SKM-1 (cell line): ENCODE measurements around the gene MED27.
"Not testable (repeated sequence)": the region's sequence is repeated elsewhere in the genome, so short reads cannot be mapped to it uniquely, and the experiment has no call there.

Experiments
- DNase-seq: peaks from one replicate; lab custom pipeline; 2025; ENCODE audit not compliant: unreplicated experiment; lab: John Stamatoyannopoulos, UW

The MED27 gene

DNA sequence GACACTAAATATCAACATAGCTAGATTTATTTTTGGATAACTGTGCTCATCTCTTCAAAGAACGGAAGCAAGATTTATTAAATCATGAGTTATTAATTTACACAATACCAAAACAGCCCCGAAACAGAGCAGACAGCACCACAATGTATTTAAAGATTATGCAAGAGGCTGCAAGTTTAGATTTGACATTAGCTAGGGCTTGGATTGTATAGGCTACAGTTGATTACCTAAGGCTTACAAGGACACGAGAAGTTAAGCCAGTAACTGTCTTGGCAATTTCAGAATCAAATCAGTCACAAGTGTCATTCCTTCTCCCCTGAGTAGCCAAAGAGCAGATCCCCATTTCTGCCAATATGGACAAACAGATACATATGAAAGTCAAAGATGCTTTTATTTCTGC lies 152.6 kb downstream of the MED27 start:
- DNase-seq = no peak

DNA sequence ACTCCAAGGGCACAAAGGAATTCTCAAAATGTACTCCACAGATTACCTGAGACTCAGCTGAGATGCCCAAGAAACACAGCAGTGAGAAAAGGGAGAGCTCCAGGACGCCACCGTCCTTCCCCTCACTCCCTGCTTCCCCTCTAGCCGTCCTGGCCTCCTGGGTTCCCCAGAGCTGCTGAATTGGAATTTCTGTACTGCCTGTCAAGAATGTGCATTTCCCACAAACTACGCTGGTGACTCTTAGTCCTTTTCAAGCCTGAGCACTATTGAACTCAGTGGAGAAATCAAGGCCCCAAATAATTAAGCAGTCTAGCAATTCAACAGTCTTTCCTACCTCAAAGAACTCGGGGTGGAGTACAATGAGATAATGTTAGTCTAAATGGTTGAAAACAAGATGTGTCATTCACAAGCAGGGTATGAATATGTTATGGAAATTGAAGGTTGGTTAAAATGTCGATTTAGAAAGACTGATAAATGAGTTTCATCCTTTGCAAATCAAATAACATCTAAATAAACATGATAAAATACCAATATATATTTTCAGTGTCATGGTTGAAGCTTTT lies 153.2 kb downstream of the MED27 start:
- no peak for DNase-seq

DNA sequence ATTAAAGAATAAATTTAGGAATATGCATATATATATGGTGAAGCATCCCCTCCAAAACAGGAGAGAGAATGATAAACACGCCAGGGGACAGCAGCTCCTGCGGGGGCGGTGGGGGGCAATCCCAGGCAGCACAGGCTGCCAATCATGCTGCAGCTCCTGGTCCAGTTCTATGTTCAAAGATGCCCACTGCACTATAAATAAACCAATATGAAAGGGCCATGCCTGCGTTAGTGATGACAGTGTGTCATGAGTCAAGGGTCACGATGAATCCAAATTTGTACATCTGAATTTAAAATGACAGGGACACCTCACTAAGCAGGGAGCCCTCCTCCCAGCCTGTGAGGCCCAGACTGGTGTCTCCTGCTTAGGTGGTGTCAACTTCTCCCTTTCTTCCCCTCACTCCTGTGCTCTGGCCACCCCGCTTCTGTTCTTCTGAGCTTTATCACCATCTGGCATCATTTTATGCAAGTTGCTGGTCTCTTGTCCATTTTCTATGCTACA lies 153.9 kb downstream of the MED27 start:
- DNase-seq = no peak

DNA sequence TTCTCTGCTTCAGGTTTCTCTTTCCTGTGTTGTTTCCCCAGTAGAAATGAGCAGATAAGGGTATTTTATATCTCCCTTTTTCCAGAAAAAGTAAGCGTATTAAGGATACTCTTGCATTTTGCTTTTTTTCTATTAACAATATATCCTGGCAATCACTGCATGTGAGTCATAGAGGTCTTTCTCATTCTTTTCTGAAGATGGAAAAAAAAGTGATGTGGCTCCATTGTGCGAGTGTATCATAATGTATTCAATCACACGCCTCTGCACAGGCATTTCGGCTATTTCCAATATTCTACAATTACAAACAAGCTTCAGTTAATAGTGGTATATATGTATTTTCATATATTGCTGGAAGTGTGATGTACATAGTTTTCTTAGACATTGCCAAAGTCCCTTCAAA lies 155.9 kb downstream of the MED27 start:
- DNase-seq = no peak

DNA sequence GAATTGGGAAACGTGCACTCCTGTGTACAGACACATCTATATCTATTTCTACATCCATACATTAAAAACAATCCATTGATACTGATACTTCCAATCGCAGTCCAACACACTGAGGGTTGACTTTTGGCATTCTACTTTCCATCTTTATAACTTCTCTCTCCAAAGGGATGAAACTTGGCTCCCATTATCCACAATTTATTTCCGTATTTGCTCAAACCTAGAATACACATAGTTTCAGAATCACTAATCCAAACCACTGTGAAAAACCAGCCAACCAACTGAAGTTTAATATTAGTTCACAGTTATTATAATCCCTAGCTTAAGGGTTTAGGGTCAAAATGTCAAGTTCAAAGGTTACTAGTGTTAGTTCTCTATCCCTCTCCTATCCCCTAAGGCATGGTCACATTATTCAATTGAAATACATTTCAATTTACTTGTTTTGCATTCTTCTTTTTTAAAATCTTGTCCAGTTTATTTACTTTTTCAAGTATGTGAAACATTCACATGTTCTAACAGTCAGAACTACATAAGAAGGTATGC lies 156.5 kb downstream of the MED27 start:
- DNase-seq = no peak

DNA sequence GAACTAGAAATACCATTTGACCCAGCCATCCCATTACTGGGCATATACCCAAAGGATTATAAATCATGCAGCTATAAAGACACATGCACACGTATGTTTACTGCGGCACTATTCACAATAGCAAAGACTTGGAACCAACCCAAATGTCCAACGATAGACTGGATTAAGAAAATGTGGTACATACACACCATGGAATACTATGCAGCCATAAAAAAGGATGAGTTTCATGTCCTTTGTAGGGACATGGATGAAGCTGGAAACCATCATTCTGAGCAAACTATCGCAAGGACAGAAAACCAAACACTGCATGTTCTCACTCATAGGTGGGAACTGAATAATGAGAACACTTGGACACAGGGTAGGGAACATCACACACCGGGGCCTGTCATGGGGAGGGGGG lies 158.0 kb downstream of the MED27 start:
- DNase-seq = not testable (repeated sequence)

DNA sequence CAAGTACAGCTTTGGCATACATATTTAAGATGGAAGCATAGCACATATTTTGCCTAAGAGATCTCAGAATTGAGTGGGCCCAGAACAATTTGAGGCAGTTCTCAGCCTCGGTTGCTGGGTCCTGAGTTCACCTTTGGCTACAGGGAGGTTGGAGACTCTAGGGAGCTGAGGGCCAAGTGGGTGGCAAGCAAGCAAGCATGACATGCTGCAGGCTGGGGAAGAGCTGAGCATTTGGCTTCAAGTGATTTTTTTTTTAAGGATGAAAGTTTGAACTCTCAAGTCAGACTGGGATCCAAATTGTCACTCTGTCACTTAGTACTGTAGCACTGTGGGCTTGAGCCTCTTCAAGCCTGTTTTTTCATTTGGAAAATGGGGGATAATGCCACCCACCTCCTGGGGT lies 160.5 kb downstream of the MED27 start:
- no peak for DNase-seq

DNA sequence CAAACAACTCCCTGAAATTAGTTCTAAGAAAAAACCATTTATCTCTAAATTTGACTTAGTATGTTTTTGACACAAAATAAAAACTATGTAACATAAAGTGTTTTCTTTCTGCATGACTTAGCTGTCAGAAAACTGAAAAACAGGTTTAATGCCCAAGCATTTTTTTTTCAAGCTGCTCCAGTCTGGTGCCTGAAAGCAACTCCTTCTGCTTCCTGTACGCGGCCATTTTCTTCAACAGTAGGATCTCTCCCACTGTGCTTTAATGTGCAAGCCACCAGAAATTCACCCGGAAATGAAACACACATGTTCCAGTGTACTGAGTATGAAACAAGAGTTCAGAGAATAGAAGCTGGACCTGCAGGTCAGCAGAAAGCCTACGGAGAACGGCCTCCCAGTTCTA lies 161.2 kb downstream of the MED27 start:
- no peak for DNase-seq

DNA sequence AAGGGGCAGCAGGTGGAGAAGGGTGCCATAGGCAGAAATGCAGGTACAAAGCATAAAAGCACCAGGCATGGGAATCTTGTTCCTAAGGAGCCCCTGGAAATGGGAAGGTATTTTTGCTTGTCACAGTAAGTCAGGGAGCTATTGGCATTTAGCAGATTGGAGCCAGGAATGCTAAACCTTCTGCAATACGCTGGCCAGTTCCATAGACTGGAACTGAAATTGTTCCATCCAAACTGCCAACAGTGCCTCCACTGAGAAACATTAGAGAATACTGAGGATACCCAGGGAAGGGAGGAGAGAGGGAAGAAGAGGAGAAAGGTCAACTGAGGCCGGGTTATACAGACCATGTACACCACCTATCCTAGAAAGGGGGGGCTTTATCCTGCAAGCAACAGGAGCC lies 162.7 kb downstream of the MED27 start:
- no peak for DNase-seq

DNA sequence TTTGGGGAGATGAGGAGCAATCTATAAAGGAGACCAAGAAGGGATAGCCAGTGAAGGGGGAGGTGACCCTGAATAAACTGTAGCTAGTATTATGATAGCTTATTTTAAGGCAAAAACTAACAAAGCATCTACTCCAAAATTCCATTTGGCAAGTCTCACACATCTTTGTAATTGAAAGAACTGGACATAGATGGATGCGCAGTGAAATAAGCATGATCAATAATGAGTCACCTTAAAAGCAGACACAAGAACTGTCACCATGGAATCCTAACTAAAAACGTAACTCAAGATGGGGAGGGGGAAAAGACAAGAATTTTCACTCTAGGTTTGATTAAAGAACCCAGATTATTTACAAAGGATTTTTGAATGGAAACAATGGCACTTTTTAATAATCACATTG lies 164.5 kb downstream of the MED27 start:
- no peak for DNase-seq

DNA sequence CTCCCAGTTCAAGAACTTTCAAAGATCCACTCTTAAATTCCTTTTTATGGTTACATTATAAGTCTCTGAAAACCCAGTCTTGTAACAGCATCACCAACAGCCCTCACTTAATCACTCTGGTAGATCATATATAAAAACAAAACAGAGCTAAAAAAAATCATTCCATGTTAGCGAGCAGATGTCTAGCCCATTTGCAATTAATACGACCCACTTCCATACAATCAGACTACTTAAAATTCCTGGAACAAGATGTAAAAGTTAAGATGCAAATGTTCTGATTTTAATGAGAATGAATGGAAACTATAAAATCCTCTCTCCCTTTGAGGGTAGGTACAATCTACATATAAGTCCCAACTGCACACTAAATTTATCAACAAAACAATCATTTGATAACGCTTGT lies 167.0 kb downstream of the MED27 start:
- no peak for DNase-seq

DNA sequence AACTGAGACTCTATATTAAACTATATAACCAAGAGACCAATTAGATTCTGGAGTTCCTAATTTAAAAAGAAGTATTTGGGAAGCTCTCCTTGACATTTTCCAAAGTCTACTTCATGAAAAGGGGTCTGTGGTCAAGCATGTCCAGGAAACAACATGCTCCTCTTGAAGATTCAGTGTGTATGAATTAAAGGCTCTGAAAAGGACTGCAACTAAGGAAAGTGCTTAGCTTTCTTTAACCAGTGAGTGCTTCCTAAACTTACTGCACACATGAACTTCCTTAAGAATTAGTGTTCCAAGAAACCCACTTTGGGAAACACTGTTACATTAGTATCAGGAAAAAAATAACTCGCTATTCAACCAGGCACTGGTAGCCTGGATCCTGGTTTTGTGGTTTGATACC lies 167.6 kb downstream of the MED27 start:
- no peak for DNase-seq

DNA sequence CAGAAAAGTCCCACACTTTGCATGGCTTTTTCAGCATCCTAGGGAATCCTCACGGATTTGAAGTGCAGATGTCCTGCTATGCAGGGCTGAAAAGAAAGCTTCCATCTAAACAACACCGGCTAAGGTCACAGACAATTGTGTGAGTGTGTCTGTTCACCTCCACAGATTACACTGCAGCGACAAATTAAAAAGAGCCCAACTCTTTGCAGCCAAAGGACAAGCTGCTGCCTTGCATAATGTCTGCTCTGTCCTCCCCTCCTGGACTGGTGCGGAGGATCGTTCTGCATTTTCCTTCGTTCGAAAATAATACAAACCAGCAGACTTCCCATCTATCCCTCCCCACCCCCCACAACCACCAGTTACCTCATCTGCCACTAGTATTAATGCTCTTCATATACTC lies 169.1 kb downstream of the MED27 start:
- DNase-seq = no peak

DNA sequence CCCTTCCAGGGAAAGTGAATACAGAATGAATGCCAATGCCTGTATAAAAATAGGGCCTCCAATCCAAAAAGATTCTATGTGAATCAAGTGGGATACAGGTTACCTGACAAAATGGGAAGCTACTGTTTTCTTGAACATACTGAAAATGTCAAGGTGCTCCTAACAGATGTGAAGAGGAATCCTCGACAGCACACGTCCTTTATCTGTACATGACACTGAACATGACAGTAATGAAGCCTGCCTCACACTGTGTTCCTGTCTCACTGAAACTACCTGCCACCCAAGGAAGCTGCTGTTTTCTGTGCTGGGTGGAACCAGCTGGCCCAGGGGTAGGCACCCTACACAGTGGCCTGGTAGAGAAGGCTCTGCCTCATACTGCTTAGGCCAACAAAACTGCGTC lies 174.5 kb downstream of the MED27 start:
- no peak for DNase-seq

DNA sequence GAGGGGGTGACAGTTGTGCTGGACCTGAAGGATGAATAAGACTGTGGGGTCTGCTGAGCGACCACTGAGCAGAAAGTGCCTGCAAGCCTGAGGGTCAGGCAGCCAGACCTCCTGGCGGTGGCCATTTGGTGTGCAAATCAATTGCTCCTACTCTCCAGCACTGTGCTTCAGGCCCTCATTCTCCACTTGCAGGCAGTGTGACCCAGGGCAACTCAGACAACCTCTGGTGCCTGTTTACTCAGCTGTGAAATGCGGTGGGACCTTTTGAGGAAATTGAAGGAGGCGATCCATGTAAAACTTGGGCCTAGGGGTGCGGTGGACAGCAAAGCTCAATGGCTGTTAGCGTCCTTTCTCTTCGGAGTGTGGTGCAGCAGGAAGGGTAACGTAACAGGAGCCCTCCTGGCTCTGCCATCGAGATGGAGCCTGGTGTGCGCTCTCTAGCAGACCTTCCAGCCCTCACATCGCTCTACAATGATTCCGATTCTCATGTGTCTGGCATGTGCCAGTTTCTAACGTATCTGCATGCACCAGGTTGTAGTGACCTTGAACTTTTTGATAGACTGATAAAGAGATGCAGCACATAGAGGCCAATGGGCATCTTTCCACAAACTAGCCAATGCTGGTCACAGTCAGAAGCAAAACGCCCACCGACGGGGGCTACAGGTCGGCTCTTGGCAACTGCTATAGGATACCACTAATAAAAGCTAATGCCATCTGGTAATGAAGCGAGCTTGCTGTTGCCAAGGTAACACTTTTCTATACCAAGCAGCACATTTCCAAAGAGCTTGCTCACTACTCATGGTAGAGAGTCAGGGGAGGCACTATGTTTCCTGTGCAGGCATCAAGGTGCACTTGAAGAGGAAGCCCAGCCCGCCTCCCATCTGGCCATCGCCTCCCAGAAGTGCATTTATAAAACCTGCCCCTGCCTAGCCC lies 180.1 kb downstream of the MED27 start:
- DNase-seq = no peak

DNA sequence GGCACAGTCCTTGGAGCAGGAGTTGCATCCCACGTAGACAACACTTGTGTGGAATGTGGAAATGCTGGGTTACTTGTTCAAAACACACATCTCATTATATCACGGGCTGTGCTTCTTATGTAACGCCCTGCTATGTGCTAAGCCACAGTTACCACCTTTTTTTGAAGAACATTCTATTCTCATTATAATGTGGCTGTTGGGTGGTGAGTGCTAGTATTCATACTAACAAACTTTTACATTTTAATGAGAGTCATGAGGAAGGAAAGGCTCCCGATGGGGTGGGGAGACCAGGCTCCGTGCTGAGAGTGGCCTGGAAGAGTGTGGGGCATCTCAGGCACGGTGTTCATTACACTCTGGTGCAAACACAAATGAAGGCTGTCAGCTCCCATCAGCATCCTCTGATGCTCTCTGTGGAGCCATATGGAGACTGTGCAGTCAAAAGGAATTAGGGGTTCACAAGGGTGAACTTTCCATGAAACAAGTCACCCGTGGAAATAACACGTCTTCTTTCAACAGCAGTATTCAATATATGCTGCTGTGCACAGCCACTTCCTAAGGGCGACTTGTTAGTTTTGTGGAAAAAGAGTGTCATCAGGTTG lies 186.7 kb downstream of the MED27 start:
- DNase-seq = no peak

DNA sequence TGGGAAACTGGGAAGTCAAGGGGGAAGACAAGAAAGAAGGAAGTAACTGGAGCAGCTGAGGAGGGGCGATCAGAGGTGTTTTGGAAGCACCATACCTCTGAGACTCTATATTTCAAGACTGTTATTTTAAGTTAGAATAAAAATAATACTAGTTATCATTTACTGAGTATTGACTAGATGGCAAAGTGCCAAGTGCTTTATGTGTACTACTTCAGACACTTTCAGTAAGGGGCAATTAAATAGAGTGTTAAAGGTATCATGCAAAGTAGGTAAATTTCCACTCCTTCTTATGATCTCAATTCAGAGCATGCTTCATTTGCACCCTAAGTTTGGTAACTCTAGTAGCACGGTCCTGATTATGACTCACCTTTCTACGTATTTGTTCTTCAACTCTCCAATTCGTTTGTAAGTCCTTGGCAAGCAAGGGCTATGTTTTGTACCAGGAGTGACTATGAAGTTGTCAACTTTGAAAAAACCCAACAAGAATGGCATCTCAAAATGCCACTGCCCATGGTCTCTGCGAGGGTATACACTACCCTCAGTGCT lies 187.4 kb downstream of the MED27 start:
- DNase-seq = no peak

DNA sequence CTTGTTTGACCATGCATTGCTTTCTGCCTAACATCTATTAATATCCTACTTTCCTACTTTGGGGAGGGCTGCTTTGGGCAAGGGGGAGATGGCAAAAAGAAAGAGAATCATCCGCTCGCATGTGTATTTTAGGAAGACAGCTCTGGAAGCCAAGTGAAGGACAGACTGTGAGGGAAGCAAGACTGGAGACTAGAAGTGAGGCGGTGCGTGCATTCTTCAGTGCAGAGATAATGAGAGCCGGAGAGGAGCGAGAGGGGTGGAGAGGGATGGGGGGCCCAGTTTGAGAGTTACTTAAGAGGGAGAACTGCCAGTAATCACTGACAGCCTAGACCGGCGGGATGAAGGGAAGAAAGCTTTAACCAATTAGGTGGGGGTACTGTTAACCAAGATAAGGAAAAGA lies 188.1 kb downstream of the MED27 start:
- DNase-seq = no peak

DNA sequence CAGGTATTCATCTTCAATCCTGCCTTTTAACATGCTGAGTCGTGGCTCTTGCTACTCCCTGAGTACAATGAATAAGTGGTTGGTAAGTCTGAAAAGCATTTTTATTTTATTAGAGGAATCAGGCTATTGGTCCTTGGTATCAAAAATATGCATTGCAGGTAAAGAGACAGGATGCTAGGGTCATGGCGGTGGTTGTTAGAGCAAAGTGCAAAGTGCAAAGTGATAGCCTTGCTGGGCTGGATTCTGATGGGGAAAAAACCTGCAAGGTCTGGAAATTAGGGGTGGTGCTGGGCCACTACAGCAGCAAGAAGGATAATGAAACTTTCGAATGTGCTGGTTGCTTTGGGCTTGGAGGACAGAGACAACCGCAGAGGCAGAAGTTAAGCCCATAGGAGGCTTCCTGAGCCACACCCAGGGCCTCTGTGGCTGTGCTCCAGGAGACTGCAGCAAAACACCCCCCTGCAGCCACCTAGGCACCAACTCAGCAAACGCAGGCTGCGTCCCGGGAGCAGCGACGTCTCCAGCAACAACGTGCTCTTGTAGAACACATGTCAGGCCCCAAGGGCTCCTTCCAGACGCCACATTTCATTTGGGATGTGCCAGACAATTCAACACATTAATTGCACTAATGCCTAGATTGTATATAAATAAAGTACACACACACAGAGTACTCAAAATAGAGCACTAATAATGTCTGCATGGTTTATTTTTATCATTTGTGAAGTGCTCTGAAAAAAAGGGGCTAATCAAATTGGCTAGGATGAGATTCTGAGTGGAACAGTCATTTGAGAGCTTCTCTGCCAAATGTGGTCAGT lies 190.0 kb downstream of the MED27 start:
- DNase-seq = no peak

DNA sequence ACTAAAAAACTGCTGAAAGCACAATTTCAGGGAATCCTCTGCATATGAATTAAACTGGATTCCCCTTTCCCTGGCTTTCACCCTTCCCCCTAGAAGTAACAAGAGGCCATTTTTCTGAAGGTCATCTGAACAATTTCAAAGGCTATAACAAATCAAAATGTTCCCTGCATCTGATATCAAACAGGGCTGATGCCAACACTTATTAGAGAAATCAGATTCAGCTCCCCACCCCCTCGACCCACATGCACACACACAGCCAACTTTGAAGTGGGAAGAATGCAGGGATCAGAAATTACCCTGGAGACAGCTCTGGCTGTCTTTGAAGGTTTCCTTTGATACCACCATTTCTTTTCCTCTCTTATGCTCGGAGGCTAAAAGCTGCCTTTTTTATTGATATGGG lies 190.7 kb downstream of the MED27 start:
- no peak for DNase-seq

DNA sequence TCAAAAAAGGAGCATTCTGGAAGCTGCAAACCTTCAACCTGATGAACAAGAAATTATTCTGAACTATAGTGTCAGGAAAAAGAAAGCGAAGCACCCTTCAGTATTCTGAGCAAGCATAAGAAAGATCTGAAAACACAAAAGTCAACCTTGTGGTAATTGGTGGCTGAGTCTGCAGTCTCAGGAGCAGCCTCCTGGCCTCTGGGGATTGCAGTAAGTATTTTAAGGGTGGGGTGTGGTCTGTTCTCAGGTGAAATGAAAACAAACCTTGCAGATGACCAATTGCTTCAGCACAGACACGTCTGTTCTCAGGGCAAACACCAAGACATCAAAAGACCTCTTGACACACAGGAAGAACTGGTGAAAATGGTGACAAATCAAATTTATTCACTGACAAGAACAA lies 192.0 kb downstream of the MED27 start:
- DNase-seq = no peak
